Astrocyte of the spinal cord (primary cell): ENCODE results near the gene TANGO2.

ENCODE experiments used
- DNase-seq: peaks from one replicate; pipeline ENCODE4 v3.0.0; 2011; ENCODE audit warnings: low read depth, low spot score
- H3K4me3 ChIP-seq: 2 replicates; pipeline ENCODE4 v1.5.1; 2011; ENCODE audit warnings: low read depth, mild to moderate bottlenecking, low read length, moderate library complexity
- in situ Hi-C: cut with HindIII; loops from 2 replicates; pipeline ENCODE4 v1.10.0; 2017; ENCODE audit warnings: low sequenced_read_pairs
- TF ChIP-seq, protein P1 (sequence below): IDR thresholded peaks from 2 replicates; pipeline ENCODE4 v1.5.1; 2012; ENCODE audit warnings: low read depth, mild to moderate bottlenecking, low read length, inconsistent platforms

TANGO2 gene

DNA sequence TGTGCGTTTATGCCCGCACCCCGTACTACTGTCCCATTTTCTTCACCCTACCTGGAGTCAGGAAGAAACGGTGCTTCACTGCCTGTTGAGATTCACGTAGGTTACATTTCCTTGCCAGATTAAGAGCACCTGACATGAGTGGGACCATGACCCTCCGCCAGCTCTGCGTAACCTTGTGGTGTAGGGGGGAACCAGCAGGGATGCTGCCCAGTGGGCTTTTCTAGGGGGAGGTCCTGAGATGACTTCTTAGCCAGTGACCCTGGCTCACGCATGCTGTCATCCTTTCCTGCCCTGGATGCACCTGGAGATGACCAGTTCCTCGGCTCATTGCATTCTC lies 3.3 kb upstream of the TANGO2 start:
- in situ Hi-C loops = no loop called here
- TF ChIP-seq, protein P1, sequence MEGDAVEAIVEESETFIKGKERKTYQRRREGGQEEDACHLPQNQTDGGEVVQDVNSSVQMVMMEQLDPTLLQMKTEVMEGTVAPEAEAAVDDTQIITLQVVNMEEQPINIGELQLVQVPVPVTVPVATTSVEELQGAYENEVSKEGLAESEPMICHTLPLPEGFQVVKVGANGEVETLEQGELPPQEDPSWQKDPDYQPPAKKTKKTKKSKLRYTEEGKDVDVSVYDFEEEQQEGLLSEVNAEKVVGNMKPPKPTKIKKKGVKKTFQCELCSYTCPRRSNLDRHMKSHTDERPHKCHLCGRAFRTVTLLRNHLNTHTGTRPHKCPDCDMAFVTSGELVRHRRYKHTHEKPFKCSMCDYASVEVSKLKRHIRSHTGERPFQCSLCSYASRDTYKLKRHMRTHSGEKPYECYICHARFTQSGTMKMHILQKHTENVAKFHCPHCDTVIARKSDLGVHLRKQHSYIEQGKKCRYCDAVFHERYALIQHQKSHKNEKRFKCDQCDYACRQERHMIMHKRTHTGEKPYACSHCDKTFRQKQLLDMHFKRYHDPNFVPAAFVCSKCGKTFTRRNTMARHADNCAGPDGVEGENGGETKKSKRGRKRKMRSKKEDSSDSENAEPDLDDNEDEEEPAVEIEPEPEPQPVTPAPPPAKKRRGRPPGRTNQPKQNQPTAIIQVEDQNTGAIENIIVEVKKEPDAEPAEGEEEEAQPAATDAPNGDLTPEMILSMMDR = no peak
- H3K4me3 ChIP-seq = no peak overlapping the region

GRCh38 chr22:20018001-20018400 lies 2.9 kb upstream of the TANGO2 start:
- TF ChIP-seq, protein P1 = no peak
- in situ Hi-C loops = no loop called here
- no peak for DNase-seq

More for the DNA sequence above, 3.3 kb upstream of the TANGO2 start:
- DNase-seq = no peak

GRCh38 chr22:20019661-20020532 lies 1.0 kb upstream of the TANGO2 start:
- no peak for DNase-seq
- in situ Hi-C loops = no loop called here
- TF ChIP-seq, protein P1 = no peak
- H3K4me3 ChIP-seq = no peak overlapping the region

More at GRCh38 chr22:20018001-20018400, 2.9 kb upstream of the TANGO2 start:
- H3K4me3 ChIP-seq = no peak overlapping the region

DNA sequence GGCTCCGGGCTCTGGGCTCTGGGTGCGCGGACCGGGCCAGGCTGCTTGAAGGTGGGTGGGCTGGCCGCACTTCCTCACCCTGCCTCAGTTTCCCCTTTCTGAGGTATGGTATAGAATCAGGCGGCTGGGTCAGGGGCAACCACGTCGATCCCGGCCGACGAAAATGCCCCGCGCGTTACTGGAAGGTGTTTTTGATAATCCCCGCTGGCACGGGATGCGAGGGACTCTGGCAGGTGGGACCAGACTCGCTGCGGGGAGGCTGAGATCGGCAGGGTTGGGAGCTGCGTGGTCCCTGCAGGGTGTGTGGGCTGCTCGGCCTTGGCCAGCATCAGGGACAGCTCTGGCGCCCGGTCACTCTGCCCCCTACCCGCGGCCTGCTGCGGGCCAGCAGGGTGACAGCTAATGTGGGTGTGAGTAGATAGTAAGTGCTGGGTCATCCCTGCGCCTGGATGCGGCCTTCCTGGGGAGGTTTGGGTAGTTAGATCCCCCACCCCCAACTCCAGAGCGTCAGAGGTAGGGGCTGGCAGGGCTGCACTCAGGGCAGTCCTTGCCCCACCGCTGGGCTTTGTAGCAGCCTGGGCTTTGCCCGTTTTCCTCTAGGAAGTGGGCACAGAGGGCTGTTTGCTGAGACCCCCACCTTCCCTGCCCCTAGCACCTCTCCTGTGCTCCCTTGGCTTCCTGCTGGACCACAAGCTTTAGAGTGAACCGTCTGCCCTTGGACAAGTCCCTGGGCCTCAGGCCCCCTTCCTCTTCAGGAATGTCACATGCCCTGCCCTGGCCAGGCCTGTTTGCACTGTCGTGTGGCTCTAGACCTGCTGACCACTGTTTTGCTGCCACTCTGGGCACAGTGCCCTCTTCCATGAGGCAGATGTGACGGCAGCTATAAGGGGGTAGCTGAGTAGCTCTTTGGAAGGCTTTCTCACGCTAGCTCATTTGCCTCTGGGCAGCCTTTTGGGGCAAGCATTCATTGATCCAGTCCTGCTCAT lies 579 bp downstream of the TANGO2 start:
- peak overlapping the region; percentile 71 for H3K4me3 ChIP-seq
- TF ChIP-seq, protein P1 = no peak
- in situ Hi-C loops = no loop called here
- peak; percentile 20 for DNase-seq

DNA sequence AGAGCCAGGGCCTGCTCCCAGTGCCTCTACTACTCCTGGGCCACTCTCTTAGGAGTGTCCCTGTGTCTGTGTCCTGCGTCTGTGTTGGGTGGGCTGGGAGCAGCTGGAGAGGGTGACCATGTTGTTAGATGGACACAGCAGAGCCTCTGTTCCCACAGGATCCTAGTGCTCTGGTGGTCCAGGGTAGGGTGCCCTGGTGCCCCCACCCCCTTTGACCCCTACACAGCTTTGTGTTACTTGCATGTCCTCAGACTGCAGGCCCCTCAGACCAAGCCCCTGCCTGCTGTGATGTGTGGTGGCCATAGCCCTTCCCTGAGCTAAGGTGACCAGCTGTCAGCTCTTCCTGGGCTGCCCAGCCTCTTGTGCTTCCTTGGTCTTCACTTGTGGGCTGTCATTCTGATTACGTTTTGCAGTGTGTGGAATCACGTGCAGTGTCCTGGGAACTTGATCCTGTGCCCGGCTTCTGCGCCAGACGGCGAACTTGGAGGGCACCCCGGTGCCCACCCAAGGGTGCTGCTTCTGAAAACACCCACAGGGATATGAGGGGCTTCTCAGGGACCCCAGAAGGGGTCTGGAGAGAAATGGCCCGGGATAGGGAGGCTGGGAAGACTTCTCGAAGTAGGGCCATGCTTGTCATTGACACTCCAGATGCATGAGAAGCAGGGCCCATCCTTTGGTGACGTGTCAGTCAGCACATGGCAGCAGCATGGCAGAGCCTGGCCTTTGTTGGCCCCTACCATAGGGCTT lies 1.5 kb downstream of the TANGO2 start:
- H3K4me3 ChIP-seq = no peak overlapping the region
- in situ Hi-C loops = no loop called here

More for the DNA sequence above, 1.5 kb downstream of the TANGO2 start:
- no peak for DNase-seq
- TF ChIP-seq, protein P1 = no peak
